ENCODE data around the gene POLR1D. TPM values are rescaled to one million over a fixed set of nuclear protein-coding genes. Genes with fewer than 3 reads are reported as not detected.

The POLR1D gene
- total and polyA plus RNA-seq, 4 donors: 31.4 to 45.0 (median 33.6) TPM

DNA sequence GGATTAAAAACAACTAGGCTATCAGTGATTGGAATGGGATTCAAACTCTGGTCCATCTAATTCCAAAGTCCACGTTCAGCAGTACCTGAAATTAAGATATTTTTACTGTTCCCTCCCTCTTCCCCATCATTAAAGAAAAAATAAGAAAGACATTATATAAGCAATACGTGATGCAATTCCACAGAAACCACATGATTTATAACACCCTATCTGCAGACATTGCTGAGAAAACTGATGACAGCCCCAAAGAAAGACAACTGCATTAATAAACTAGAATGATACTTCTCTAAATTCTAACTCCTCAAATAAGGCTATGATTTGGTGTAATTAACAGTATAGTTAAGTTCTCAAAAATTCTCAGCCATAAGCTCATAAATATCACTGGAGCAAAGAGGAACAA is 20.5 kb upstream of the POLR1D start:
- Histone ChIP-seq H3K27me3 (ENCODE audit: control insufficient read depth in 4 of 4, insufficient read depth in 4 of 4, low read length in 3 of 4) (no peaks in the 10 kb centered on the region), H3K27ac (ENCODE audit: low read depth in 1 of 2, low read length in 2 of 2) (no peak overlapping the region), H3K9me3 (ENCODE audit: control insufficient read depth in 4 of 4, low read length in 3 of 4) (no peaks in the 10 kb centered on the region), H3K36me3 (ENCODE audit: control insufficient read depth in 4 of 4, insufficient read depth in 3 of 4, low read depth in 1 of 4, low read length in 3 of 4) (no peaks in the 10 kb centered on the region), H3K4me1 (ENCODE audit: control insufficient read depth in 4 of 4, insufficient read depth in 4 of 4, low read length in 3 of 4) (peaks cover 0 to 9% (median 4%) of the 10 kb centered on the region in 4 donors), H3K9ac (ENCODE audit: low read depth in 1 of 2, low read length in 2 of 2) (peak overlapping the region in 1 of 2 donors; percentile 12), H3K4me3 (ENCODE audit: low read depth in 1 of 3, low read length in 3 of 3) (no peak overlapping the region)
- DNase-seq (ENCODE audit: low spot score): no peak
- WGBS: 86% methylated on average over 2 of the region's 2 CpGs
- TF ChIP-seq, protein P1, sequence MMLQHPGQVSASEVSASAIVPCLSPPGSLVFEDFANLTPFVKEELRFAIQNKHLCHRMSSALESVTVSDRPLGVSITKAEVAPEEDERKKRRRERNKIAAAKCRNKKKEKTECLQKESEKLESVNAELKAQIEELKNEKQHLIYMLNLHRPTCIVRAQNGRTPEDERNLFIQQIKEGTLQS (IDR thresholded peaks at IDR 0.05): no peak
- TF ChIP-seq, protein P2, sequence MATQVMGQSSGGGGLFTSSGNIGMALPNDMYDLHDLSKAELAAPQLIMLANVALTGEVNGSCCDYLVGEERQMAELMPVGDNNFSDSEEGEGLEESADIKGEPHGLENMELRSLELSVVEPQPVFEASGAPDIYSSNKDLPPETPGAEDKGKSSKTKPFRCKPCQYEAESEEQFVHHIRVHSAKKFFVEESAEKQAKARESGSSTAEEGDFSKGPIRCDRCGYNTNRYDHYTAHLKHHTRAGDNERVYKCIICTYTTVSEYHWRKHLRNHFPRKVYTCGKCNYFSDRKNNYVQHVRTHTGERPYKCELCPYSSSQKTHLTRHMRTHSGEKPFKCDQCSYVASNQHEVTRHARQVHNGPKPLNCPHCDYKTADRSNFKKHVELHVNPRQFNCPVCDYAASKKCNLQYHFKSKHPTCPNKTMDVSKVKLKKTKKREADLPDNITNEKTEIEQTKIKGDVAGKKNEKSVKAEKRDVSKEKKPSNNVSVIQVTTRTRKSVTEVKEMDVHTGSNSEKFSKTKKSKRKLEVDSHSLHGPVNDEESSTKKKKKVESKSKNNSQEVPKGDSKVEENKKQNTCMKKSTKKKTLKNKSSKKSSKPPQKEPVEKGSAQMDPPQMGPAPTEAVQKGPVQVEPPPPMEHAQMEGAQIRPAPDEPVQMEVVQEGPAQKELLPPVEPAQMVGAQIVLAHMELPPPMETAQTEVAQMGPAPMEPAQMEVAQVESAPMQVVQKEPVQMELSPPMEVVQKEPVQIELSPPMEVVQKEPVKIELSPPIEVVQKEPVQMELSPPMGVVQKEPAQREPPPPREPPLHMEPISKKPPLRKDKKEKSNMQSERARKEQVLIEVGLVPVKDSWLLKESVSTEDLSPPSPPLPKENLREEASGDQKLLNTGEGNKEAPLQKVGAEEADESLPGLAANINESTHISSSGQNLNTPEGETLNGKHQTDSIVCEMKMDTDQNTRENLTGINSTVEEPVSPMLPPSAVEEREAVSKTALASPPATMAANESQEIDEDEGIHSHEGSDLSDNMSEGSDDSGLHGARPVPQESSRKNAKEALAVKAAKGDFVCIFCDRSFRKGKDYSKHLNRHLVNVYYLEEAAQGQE (IDR thresholded peaks at IDR 0.05): no peak

DNA sequence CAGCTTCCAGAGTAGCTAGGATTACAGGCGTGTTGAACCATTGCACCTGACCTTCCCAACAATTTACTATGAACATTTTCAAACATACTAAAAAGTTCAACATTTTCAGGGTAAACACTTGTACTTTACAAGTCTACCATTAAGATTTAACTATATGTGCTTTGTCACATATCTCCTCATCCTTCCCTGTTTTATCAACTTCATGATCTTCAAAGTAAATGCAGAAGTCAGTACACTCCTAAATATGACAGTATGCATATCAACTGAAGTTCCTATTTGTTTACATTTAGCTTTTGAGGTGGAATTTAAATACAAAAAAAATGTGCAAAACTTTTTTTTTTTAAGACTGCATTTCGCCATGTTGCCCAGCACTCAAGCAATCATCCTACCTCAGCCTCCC is 19.9 kb upstream of the POLR1D start:
- Histone ChIP-seq H3K27ac (ENCODE audit: low read depth in 1 of 2, low read length in 2 of 2) (no peak overlapping the region), H3K9ac (ENCODE audit: low read depth in 1 of 2, low read length in 2 of 2) (no peak overlapping the region), H3K4me3 (ENCODE audit: low read depth in 1 of 3, low read length in 3 of 3) (no peak overlapping the region), H3K9me3 (ENCODE audit: control insufficient read depth in 4 of 4, low read length in 3 of 4) (no peaks in the 10 kb centered on the region), H3K36me3 (ENCODE audit: control insufficient read depth in 4 of 4, insufficient read depth in 3 of 4, low read depth in 1 of 4, low read length in 3 of 4) (no peaks in the 10 kb centered on the region), H3K27me3 (ENCODE audit: control insufficient read depth in 4 of 4, insufficient read depth in 4 of 4, low read length in 3 of 4) (no peaks in the 10 kb centered on the region), H3K4me1 (ENCODE audit: control insufficient read depth in 4 of 4, insufficient read depth in 4 of 4, low read length in 3 of 4) (peaks cover 0 to 13% (median 5%) of the 10 kb centered on the region in 4 donors)
- DNase-seq (ENCODE audit: low spot score): no peak
- TF ChIP-seq SP1 (IDR thresholded peaks at IDR 0.05) (no peak), YY1 (IDR thresholded peaks at IDR 0.05) (no peak), RAD21 (IDR thresholded peaks at IDR 0.05) (no peak), FOXA1 (IDR thresholded peaks at IDR 0.05) (no peak), FOXA2 (IDR thresholded peaks at IDR 0.05) (no peak), TAF1 (conservative IDR thresholded peaks at IDR 0.05) (no peak), HNF4G (IDR thresholded peaks at IDR 0.05) (no peak), EGR1 (IDR thresholded peaks at IDR 0.05; ENCODE audit: low read depth in 2 of 2) (no peak), HNF4A (conservative IDR thresholded peaks at IDR 0.05) (no peak), NR2F2 (IDR thresholded peaks at IDR 0.05) (no peak)
- TF ChIP-seq, protein P3, sequence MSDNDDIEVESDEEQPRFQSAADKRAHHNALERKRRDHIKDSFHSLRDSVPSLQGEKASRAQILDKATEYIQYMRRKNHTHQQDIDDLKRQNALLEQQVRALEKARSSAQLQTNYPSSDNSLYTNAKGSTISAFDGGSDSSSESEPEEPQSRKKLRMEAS (IDR thresholded peaks at IDR 0.05): no peak
- TF ChIP-seq, protein P4, sequence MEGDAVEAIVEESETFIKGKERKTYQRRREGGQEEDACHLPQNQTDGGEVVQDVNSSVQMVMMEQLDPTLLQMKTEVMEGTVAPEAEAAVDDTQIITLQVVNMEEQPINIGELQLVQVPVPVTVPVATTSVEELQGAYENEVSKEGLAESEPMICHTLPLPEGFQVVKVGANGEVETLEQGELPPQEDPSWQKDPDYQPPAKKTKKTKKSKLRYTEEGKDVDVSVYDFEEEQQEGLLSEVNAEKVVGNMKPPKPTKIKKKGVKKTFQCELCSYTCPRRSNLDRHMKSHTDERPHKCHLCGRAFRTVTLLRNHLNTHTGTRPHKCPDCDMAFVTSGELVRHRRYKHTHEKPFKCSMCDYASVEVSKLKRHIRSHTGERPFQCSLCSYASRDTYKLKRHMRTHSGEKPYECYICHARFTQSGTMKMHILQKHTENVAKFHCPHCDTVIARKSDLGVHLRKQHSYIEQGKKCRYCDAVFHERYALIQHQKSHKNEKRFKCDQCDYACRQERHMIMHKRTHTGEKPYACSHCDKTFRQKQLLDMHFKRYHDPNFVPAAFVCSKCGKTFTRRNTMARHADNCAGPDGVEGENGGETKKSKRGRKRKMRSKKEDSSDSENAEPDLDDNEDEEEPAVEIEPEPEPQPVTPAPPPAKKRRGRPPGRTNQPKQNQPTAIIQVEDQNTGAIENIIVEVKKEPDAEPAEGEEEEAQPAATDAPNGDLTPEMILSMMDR (IDR thresholded peaks at IDR 0.05; ENCODE audit: low read depth, low read length, missing input control): no peak
- TF ChIP-seq, protein P2 (IDR thresholded peaks at IDR 0.05): no peak
- TF ChIP-seq, protein P5, sequence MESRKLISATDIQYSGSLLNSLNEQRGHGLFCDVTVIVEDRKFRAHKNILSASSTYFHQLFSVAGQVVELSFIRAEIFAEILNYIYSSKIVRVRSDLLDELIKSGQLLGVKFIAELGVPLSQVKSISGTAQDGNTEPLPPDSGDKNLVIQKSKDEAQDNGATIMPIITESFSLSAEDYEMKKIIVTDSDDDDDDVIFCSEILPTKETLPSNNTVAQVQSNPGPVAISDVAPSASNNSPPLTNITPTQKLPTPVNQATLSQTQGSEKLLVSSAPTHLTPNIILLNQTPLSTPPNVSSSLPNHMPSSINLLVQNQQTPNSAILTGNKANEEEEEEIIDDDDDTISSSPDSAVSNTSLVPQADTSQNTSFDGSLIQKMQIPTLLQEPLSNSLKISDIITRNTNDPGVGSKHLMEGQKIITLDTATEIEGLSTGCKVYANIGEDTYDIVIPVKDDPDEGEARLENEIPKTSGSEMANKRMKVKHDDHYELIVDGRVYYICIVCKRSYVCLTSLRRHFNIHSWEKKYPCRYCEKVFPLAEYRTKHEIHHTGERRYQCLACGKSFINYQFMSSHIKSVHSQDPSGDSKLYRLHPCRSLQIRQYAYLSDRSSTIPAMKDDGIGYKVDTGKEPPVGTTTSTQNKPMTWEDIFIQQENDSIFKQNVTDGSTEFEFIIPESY (IDR thresholded peaks at IDR 0.05): no peak
- TF ChIP-seq, protein P1 (IDR thresholded peaks at IDR 0.05): no peak
- WGBS: 97% methylated on average over 2 of the region's 2 CpGs
